Measurements from ENCODE around the gene GGA3.
"Not testable (repeated sequence)": the region's sequence is repeated elsewhere in the genome, so short reads cannot be mapped to it uniquely, and the experiment has no call there.

Gene GGA3

DNA sequence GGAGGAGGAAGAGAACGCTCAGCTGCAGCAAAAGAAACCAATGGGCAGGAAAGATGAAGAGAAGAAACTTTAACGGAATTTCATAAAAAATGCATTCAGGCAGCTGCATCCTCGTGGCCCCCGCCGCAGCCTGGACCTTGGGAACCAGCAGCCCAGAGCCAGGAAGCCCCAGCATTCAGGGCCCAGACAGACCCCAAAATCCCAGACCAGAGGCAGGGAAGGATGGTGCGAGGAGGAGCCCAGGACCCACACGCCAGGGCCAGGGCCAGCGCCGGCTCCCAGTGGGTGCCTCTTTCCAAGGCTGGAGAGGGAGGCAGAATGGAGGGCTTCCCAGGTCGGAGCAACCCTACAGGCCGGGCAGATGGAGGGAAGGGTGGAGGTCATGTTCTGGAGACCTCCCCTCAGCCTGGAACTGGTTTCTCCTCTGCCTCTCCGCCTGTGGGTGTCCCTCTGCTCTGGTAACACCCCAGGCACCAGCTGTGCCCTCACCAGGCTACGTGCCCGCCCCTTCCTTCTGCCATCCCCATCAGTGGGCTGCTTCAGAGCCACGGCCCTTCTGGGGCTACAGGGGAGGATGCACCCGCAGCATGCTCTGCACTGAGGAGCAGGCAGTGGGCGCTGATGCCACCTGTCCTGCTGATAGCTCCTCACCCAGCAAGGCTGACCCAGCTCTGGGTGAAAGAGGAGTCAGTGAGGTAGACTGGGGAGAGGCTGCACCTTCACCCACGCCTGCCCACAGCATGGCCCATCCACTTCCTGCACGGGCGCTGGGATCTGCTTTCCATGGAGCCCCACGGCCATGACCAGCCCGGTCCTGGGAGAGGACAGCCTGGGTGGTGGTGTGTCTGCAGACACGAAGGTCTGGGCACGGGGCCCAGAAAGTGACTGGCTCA is 10.8 kb upstream of the GGA3 start:
- DNase-seq = no peak

DNA sequence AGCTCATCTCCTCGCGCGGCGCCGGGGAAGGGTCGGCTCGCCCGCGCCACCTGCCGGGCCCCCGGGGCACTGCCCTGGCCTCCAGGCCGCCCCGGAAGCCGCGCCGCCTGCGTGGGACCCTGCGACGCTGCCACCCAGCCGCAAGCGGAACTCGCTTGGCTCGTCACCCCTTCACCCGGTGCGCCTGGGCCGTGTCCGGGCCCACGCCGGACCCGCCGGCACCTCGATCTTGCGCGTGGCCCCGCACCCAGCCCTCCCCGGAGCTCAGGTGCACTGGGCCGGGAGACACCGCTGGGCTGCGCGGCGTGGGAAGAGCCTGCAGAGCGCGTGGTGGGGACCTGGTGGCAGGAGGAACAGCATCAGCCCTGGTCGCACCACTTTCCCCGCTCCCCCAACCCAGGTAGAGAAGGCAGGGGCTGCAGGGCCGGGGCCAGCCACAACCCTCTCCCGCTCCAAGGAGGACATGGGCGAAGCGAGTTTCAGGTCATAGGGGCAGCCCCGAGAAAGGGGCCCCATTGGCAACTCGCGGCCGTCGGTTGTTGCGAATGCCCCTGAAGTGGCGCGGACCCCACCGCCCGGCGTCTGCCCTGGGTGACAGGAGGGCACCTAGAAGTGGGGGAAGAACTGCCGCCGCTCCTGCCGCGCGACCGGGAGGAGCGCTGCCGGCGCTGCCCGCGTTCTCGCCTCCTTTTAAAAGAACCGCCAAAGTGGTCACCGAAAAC is 10.0 kb upstream of the GGA3 start:
- peak; percentile 78 for DNase-seq

DNA sequence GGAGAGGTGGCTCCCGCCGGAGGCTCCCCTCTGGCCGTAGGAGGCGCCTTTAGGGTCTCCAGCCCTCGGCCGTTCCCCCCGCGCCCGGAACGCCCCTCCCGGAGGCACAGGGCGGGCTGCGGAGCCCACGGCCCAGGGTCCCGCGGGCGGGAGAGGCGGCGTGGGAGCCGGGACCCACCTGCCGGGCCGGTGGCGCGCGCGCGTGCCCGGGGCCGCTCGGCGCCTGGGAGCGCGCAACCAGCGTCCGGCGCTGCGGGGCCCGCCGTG is 9.5 kb upstream of the GGA3 start, which contains the start of gene MIF4GD:
MIF4GD (minus strand) TSS at position 266 of the 267 bp plus-strand sequence. CDS start 1,036 bp downstream, outside the sequence.
- no peak for DNase-seq

DNA sequence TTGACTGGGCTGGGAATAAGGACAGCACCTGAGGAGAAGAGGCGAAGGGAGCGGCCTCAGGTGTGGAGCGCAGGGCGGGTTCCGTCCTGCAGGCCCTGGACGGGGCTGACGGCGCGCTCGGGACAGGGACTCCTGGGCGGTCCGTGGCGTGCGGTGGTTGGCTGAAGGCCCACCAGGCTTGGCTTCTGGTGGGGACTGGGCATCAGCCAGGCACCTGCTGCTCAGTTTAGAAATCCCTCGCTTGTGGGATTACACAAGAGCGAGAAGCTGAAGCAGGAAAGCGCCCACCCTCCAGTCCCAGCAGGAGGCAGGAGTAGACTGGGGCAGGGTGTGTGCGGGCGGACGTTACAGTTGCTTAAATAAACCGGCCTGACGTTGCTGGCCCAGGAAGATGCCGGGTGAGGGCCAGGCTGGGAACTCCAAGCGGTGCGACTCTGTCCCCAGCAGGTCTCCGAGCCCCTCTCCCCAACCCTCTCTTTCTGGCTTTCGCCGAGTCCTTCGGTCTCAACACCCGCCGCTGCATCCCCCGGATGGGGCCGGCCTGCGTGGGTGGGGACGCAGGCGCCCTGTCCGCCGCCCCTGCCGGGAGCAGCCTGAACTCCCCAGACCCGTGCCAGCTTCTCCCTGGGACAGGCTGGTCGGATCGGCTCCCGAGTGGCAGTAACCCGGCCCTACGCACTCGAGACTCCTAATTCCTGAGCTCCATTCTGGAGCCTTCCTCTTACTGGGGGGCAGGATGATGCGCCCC is 9.0 kb upstream of the GGA3 start:
- DNase-seq = peak; percentile 30

DNA sequence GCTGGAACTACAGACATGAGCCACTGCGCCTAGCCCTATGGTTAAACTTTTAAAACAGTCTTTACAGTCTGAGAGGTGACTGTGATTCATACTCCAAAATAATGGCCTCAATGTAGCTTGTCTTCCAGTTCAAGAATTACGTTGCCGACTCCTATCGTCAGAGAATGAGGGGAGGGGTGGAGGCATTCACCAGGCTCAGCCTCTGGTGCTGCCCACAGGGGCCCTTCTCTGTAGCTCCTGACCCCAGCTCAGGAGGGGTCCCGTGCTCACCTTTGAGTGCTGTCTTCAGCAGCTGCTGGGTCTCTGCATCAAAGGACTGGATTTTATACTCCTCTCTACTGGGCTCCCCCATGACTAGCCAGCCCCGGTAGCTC is 8.4 kb upstream of the GGA3 start:
- no peak for DNase-seq

DNA sequence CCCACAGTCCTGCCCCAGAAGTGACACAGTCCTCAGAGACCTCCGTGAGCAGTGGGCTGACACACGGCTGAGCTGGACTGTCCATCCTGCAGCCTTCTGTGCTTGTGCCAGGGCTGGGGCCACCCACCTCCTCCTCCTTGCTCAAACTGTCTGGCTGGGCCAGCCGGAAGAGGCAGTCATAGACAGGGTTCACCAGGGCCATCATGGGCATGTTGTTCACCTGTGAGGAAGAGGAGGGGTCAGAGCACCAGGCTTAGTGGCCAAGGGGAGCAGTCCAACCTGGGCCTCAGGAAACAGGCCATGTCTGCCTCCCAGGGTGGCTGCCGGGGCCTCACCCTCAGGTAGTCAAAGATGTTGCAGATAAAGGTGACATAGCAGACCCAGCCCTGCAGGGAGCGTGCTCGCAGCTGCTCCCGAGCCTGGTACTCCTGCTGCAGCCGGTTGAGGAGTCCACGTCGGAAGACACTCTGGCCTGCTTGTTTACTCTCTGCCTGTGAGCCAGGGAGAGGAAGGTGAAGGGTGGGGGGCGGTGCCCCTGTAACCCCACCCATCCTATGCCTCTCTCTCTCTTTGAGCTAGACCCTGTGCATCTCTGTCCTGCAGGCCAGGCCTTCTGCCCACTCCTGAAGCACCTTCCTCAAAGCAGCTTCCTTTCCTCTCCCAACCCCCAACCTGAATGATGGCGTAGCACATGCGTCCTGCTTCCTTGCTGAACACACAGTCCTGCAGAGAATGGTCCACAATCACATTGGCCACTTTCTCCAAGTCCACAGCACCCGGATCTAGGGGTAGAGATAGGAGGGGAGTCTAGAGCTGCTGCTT is 6.2 kb upstream of the GGA3 start:
- DNase-seq = no peak

DNA sequence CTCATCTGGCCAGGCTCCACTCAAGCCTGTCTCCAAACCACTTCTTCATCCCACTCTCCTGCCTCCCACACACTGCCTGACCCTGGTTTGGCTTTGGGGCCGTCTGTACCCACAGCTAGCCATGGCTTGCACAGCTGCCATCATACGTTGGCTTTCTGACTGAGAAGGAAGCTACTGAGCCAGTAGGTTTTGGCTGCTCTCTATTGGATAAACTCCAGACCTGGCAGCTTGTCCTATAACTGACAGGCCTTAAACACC is 5.7 kb upstream of the GGA3 start:
- no peak for DNase-seq

DNA sequence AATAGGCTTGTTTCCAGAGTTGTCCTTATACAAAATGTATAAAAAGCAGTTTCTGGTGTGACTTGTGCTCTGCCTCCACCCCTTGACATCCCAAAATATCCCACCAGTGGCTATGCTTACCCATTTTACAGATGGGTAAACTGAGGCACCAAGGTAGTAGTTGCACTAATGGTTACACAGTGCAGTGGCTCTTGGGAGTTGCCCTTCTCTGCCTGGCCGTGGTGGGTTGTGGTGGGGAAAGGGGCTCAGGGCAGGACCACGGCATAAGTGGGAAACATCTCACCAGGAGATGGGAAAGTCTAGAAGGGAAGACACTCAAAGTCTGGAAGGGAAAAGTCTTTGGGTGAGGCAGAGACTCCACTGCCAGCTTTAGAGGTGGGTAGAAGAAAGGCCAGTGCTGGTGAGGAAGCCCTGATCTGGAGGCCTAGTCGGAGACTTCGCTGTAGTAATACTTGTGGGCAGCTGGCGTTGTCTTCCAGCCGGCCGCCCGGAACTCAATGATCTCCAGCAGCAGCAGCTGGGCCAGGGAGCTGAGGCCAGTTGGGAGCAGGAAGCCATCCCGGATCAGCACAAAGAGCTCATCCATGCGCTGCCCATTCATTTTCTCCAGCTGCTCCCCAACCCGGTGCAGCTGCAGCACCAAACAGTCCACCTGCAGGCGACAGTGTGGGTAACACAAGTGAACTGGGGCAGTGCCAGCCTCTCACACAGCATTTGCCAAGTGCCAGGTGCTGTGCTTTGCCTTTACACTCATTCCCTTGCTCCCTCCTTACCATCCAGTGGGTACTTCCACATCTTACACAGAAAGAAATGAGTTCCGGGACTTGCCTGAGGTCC is 5.1 kb upstream of the GGA3 start:
- DNase-seq = no peak

DNA sequence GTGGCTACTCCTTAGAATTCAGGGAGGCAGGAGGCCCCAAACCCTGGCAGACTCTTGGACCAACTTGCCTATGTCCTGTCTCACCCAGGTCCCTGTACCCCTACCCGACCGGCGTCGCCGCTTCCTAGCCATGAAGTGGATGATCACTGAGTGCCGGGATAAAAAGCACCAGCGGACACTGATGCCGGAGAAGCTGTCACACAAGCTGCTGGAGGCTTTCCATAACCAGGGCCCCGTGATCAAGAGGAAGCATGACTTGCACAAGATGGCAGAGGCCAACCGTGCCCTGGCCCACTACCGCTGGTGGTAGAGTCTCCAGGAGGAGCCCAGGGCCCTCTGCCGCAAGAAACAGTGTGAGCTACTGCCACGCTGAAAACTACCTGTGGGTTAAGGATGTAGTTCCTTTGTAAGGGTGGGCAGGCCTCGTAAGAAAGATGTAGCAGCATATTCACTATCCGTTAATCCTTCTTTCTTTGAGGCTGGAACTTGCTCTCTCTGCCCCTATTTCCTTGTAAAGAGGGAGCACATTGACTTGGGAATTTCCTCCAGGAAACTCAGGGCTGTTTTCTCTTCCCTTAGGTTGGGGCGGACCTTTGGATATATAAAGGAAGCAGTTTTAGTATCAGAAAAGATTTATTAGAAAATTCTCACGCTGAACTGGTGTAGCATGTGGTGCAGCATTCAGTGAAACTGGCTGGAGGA is 4.4 kb upstream of the GGA3 start:
- DNase-seq = no peak

DNA sequence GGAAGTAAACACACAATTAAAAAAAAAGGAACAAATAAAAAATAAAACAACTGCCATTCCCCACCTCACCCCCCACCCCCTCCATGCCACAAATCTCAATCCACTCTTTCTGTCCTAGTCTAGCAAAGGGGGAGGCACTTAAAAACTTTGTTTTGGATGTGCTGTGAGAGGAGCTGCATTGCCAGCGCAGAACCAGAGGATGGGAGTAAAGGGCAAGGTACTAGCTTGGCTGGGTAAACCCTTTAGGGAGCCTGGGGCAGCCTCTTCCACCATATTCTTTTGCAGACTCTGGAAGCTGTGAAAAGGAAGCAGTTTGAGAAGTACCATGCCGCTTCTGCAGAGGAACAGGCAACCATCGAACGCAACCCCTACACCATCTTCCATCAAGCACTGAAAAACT is 1.6 kb upstream of the GGA3 start:
- no peak for DNase-seq

DNA sequence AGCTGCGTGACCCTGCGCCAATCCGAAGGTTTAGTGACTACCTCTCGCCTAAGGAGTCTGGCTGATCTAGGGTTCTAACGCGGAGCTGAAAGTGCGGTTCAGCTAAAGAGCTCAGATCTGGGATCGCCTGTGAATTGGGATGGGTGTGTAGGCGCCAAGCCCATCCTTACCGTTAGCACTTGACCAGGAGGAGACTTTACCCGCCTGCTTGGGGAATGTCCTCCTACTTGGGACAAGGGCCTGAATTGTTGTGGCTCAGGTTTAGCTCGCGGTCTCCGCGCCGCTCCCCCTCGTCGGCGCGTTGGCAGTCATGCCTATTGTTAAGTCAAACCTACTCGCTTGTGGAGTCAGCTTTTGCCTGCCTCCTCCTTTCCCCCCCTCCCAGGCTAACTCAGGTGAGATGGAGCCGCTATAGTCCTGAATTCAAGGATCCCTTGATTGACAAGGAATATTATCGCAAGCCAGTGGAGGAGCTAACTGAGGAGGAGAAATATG is 753 bp upstream of the GGA3 start:
- DNase-seq = no peak

DNA sequence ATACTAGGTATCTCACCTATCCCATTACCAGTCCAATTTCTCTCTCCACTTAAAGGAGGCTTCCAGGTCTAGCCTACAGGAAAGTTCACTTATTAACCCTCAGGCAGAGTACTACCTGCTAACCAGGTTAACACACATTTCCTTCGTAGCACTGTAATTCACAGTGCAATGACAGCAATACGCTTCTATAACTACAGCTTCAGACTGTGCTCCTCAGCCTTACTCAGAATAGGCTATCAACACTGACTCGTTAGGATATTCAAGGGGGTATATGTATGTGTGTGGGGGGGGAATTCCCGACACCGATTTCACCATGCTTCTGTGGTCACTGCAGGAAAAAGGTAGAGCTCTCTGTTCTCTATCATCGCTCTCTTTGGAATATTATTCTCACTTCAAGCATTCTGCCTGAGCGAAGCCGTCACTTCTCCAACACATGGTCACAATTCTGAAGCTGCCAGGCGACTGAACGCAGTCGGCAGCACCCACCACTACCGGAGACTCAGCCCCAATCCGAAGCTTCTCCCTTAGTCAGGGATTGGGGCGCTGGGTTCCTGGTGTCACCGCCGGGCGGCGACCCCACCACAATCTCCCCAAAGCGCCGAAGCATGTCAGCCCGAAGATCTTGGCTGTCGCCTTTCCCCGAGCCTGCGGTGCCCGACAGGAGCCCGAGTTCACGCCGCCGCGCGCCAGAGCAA is 618 bp downstream of the GGA3 start:
- peak; percentile 60 for DNase-seq

DNA sequence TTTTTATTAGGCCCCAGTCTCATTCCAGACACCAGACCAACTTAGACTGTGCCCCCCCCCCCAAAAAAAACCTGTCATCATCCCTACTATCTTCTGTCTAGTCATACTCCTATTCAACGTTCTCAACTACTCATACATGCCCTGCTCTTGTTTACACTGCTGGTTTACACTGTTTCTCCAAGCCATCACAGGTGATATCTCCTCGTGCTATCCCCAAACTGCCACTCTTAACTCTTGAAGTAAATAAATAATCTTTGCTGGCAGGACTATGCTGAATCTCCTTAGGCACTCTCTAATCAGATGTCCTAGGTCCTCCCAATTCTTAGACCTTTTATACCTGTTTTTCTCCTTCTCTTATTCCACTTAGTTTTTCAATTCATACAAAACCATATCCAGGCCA is 4.2 kb downstream of the GGA3 start:
- not testable (repeated sequence) for DNase-seq

DNA sequence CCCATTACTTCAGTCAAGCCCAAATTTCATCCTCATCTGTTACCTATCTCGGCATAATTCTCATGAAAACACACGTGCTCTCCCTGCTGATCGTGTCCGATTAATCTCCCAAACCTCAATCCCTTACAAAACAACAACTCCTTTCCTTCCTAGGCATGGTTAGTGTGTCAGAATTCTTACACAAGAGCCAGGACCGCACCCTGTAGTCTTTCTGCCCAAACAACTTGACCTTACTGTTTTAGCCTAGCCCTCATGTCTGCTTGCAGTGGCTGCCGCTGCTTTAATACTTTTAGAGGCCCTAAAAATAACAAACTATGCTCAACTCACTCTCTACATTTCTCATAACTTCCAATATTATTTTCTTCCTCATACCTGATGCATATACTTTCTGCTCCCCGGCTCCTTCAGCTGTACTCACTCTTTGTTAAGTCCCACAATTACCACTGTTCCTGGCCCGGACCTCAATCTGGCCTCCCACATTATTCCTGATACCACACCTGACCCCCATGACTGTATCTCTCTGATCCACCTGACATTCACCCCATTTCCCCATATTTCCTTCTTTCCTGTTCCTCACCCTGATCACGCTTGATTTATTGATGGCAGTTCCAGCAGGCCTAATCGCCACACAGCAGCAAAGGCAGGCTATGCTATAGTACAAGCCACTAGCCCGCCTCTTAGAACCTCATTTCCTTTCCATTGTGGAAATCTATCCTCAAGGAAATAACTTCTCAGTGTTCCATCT is 5.3 kb downstream of the GGA3 start:
- DNase-seq = not testable (repeated sequence)

DNA sequence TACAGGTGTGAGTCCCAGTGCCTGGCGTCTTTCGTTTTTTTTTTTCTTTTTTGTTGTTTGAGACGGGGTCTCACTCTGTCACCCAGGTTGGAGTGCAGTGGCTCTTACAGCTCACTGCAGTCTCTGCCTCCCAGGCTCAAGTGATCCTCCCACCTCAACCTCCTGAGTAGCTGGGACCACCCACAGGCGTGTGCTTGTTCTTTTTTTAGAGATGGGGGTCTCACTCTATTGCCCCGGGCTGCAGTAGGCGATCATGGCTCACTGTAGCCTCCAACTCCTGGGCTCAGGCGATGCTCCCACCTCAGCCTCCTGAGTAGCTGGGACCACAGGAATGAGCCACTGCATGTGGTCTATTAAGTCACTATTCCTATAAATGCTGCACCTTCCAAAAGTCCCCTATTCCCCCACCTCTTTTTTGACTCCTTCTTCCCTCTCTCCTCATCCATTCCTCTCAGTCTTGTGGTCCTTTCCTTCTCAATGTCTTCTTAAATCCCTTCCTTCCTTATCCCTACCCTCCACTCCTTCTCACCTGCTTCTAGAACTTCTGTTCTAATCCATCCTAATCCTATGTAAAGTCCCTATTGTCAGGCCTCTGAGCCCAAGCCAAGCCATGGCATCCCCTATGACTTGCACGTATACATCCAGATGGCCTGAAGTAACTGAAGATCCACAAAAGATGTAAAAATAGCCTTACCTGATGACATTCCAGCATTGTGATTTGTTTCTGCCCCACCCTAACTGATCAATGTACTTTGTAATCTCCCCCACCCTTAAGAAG is 9.2 kb downstream of the GGA3 start:
- DNase-seq = no peak

DNA sequence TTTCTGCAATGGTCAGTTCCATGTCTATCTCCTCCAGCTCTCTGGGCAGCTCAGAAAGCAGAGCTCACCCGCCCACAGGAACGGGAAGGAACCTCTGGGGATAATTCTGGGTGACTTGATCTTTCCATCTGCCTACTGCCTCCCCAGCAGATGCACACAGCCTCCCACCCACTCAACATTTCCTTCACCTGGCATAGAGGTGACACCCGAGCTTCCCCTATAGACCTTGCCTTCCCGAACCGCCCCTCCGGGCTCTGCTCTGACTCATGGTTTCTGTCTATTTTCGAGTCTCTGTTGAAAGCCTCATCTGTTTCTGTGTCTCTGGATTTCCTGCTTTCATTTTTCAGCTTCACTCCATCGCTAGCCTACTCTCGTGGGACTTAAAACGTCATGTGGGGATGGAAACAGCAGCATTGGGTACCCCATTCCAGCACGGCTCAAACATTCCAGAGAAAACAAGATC is 11.4 kb downstream of the GGA3 start:
- DNase-seq = peak; percentile 71

DNA sequence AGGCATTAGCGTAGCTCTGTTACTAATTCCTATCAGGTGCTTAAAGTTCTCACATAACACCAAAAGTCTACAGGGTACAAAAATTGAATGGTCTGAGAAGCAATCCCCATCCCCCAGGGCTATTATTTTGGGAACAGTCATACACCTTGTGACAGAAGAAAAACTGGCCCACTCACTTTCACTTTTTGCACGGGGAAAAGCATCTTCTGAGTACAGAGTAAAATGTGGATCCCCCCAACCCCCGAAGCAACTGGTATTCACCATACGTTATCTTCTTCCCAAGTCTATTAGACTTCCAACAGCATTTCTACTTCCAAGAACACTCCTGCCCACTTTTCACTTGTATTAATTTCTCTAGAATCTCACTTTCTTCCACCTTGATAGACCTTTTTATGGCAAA is 11.8 kb downstream of the GGA3 start:
- no peak for DNase-seq

DNA sequence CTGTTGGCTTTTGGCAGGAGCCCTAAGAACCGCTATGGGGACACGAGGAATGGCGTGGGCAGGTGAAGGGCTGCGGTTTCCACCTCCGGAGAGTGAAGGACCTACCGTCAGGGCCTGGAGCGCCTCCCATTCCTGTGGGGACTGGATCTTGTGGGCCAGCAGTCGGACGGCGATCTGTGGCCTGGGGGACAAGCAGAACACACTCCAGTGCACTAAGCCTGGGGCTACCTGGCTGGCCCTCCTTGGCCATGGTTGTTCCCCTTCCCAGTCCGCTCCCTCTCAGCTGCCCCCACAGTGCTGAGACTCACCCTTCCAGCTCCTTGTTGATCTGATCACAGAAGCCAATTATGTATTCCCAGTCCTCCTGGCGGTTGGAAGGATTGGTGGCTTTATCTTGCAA is 15.0 kb downstream of the GGA3 start:
- no peak for DNase-seq

DNA sequence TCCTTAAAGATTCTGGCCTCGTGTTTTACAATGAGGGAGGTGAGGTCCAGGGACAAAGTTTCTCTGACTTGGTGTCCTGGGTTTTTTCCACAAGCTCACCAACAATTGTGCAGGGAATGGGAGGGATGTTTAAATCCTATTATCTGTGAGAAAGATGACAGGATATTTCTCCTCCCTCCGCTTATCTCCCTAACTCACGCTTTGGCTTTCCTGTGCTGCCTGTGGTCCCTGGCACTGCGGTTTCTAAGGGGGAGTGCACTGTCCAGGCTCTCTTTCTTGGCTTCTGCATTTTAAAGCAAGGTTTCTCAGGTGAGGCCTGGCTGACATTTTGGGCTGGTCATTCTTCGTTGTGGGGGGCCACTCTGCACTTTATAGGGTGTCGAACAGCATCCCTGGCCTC is 16.4 kb downstream of the GGA3 start:
- DNase-seq = no peak

Data from CD4-positive, alpha-beta T cell treated with Interleukin-4 for 4 hours (primary cell).